ENCODE results near the gene CHD6. TPM values are rescaled to one million over a fixed set of nuclear protein-coding genes. Genes with fewer than 3 reads are reported as not detected.

The CHD6 gene
- total and polyA plus RNA-seq, 8 donors: 9.8 to 32.6 (median 19.5) TPM

- FAIRE-seq: no peak
- H3K27ac ChIP-seq: no peak overlapping the region
- intact Hi-C loops (cut with DNase I): no loop called here
- DNase-seq: no peak
- H3K27me3 ChIP-seq: no peaks in the 10 kb centered on the region
- peaks cover 0 to 18% (median 0%) of the 10 kb centered on the region in 3 donors for H3K36me3 ChIP-seq
- H3K4me1 ChIP-seq: peaks cover 0 to 1% (median 0%) of the 10 kb centered on the region in 3 donors
- TF ChIP-seq CTCF (IDR thresholded peaks at IDR 0.05): no peak
- no peak for ATAC-seq
- 87 to 91% methylated on average over 5 of the region's 5 CpGs for WGBS, 2 donors
- H3K9me3 ChIP-seq: no peaks in the 10 kb centered on the region
- no peak overlapping the region for H3K4me3 ChIP-seq
These were observed 265.5 kb downstream of the CHD6 start for GRCh38 chr20:41352666-41353065.

GRCh38 chr20:41352106-41352505 is 266.1 kb downstream of the CHD6 start:
- Histone ChIP-seq H3K27ac (no peak overlapping the region), H3K27me3 (no peaks in the 10 kb centered on the region), H3K4me3 (no peak overlapping the region), H3K36me3 (peaks cover 0 to 13% (median 0%) of the 10 kb centered on the region in 3 donors), H3K4me1 (peaks cover 0 to 3% (median 0%) of the 10 kb centered on the region in 3 donors), H3K9me3 (no peaks in the 10 kb centered on the region)
- intact Hi-C loops (cut with DNase I): no loop called here
- 86 to 90% methylated on average over 4 of the region's 4 CpGs for WGBS, 2 donors
- no peak for TF ChIP-seq CTCF (IDR thresholded peaks at IDR 0.05)
- FAIRE-seq (no peak), DNase-seq (no peak), ATAC-seq (no peak)

Data from pancreas (tissue), 10 donors.